Activated T-cell treated with anti-CD3 and anti-CD28 coated beads, Interleukin-2, amount 50 U/mL, for 72 hours (primary cell): ENCODE measurements around the gene TNFAIP2. TPM values are rescaled to one million over a fixed set of nuclear protein-coding genes. Genes with fewer than 3 reads are reported as not detected.
A peak's percentile ranks its signal among the peaks of the same experiment; 100 is the strongest.

ENCODE experiments used
- ATAC-seq, 2 donors: fragments of 150-1000 bp; cut with Tn5 transposase; replicated peaks in 1 of 2; 2 replicates each; pipeline ENCODE4 v1.10.0; 2021; ENCODE audit warnings: moderate library complexity in 2 of 2, mild to moderate bottlenecking in 1 of 2
- DNase-seq, 2 donors: peaks; one replicate each; pipeline ENCODE4 v3.0.0; 2021 to 2022; ENCODE audit warnings: mixed read lengths in 1 of 2
- H3K27ac Mint-ChIP-seq: one replicate; pipeline ENCODE4 v1.8.0; 2022; ENCODE audit warnings: mild to moderate bottlenecking, moderate library complexity, mixed read lengths
- H3K27me3 Mint-ChIP-seq: one replicate; pipeline ENCODE4 v1.8.0; 2022; ENCODE audit warnings: low read depth, mixed read lengths
- H3K36me3 Mint-ChIP-seq, 2 donors: one replicate each; pipeline ENCODE4 v1.8.0; 2022; ENCODE audit warnings: mixed read lengths in 2 of 2, mild to moderate bottlenecking in 1 of 2; ENCODE audit not compliant: insufficient read depth in 2 of 2
- H3K4me1 Mint-ChIP-seq: one replicate; pipeline ENCODE4 v1.8.0; 2022; ENCODE audit warnings: low read depth, mixed read lengths
- H3K4me3 Mint-ChIP-seq, 2 donors: one replicate each; pipeline ENCODE4 v1.8.0; 2022; ENCODE audit warnings: mild to moderate bottlenecking in 2 of 2, mixed read lengths in 2 of 2, moderate library complexity in 2 of 2
- H3K9me3 Mint-ChIP-seq, 2 donors: one replicate each; pipeline ENCODE4 v1.8.0; 2022; ENCODE audit warnings: mixed read lengths in 2 of 2
- total RNA-seq, 2 donors: library from RNA; stranded (reverse); gene quantifications; one replicate each; pipeline ENCODE4 v1.2.3, GENCODE V29; 2022

Gene TNFAIP2
- total RNA-seq, 2 donors from 2014 or later = 8.8 to 12.2 TPM

DNA sequence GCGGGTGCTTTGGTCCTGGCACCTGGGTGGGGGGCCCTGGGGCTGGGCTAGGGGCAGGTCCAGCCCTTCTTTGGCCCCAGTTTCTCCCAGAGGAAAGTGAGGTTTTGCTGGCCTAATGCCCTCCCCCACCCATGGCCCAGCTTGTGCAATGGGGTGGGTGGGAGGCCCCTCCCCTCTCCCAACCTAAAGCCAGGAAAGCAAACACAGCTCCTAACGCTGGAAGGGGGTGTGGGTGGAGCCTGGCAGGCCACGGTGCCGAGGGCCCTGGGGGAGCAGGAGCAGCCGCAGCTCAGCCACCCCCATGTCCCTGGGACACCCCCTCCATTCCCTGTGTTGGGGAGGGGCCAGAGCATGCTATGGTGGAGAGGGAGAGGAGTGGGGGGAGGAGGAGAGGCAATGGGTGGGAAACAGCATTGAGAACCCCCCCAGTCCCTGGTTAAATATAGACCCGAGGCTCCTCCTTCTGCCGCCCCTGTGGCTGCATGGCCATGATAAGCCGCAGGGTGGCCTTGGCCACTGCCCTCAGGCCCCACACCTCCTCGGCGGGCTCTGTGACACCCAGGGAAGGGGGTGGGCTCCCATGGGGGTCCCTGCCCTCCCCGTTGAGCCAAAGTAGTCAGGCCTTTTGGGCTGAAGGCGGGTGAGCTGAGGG is 24.1 kb upstream of the TNFAIP2 start:
- no peak overlapping the region for H3K27ac Mint-ChIP-seq
- H3K4me3 Mint-ChIP-seq = no peak overlapping the region
- DNase-seq (no peak), ATAC-seq (no peak)
- no peaks in the 10 kb centered on the region for H3K9me3 Mint-ChIP-seq
- H3K4me1 Mint-ChIP-seq = no peaks in the 10 kb centered on the region
- no peaks in the 10 kb centered on the region for H3K36me3 Mint-ChIP-seq
- peaks cover 23% of the 10 kb centered on the region for H3K27me3 Mint-ChIP-seq

DNA sequence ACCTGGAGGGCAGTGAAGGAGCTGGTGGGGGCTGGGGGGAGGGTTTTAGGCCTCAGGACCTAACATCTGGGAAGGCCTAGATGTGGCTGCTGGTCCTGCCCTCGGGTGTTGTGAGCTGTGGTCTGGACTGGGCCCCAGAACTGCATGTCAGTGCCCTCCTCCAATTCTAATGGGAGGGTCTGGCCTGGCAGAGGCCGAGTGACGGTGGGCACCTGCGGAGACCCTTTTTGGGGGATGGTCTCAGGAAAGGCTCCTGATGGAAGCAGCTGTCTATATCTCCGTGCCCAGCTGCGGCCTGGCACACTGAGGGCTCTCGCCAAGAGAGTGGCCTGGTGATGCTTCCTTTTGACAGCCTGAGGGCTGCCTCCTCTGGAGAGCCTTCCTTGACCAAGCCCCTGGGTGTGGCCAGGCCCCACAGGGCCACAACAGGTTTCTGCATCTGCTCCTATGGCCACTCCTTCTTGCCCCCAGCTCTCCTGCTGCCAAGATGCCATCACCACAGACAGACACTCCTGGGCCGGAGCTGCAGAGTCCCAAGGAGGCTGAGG is 23.5 kb upstream of the TNFAIP2 start:
- H3K36me3 Mint-ChIP-seq = no peaks in the 10 kb centered on the region
- no peak for ATAC-seq
- no peak overlapping the region for H3K27ac Mint-ChIP-seq
- no peak for DNase-seq
- H3K27me3 Mint-ChIP-seq = peaks cover 24% of the 10 kb centered on the region
- no peaks in the 10 kb centered on the region for H3K9me3 Mint-ChIP-seq
- no peak overlapping the region for H3K4me3 Mint-ChIP-seq
- peaks cover 2% of the 10 kb centered on the region for H3K4me1 Mint-ChIP-seq

DNA sequence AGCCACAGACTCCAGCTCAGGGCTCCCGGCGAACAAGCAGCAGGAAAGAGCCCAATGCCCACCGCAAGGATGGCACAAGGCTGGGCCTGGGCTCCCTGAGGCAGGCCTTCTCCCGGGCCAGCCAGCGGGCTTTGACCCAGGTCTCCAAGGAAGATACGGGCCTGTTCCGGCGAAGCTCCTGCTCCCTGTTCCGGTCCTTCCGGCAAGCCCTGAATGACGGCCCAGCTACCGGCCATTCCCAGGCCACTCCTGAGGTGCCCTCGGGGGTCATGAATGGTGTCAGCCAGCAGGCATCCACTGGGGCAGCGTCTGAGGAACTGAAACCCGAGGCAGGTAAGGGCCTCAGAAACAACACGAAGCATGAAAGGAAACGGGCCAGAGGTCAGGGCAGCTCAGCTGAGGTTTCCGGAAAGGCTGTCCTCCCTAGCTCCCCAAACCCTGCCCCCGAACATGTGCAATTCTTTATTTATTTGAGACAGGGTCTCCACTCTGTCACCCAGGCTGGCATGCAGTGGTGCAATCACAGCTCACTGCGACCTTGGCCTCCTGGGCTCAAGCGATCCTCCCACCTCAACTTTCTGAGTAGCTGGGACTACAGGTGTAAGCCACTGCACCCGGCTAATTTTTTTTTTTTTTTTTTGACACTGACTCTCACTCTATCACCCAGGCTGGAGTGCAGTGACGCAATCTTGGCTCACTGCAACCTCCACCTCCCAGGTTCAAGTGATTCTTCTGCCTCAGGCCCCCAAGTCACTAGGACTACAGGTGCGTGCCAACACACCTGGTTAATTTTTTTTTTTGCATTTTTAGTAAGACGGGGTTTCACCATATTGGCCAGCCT is 22.8 kb upstream of the TNFAIP2 start:
- no peak overlapping the region for H3K27ac Mint-ChIP-seq
- no peak for ATAC-seq

DNA sequence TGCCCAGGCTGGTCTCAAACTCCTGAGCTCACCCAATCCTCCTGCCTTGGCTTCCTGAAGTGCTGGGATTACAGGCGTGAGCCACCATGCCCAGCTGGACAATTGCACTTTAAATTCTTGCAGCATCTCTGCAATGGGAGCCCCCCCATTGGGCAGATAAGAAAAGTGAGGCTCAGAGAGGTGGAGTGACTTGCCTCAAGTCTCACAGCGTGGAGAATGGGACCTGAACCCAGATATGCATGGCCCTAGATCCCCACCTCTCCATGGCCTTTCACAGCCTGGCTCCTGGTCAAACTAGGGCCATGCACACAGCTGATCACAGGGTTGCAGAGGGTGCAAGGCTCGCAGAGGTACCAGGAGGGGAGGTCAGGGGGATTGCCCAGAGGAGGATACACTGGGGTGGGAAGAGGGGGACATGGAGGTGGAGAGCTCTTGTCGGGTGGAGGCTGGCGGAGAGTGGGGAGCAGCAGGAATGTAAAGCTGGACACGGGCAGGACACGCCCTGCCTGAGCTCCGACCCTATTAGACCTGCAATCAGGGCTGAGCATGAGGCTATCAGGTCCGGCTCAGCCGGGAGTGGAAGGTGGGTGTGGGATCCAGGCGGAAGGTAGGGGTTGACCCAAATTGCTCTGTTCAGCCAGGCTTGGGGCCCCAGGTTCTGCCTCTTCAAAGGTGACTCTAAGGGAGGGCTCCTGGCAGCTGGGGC is 21.9 kb upstream of the TNFAIP2 start:
- H3K27ac Mint-ChIP-seq = no peak overlapping the region
- ATAC-seq = no peak

More for the DNA sequence above, 22.8 kb upstream of the TNFAIP2 start:
- H3K4me3 Mint-ChIP-seq = no peak overlapping the region
- DNase-seq = no peak
- no peaks in the 10 kb centered on the region for H3K9me3 Mint-ChIP-seq
- H3K4me1 Mint-ChIP-seq = peaks cover 9% of the 10 kb centered on the region
- H3K36me3 Mint-ChIP-seq = no peaks in the 10 kb centered on the region
- H3K27me3 Mint-ChIP-seq = peaks cover 31% of the 10 kb centered on the region

DNA sequence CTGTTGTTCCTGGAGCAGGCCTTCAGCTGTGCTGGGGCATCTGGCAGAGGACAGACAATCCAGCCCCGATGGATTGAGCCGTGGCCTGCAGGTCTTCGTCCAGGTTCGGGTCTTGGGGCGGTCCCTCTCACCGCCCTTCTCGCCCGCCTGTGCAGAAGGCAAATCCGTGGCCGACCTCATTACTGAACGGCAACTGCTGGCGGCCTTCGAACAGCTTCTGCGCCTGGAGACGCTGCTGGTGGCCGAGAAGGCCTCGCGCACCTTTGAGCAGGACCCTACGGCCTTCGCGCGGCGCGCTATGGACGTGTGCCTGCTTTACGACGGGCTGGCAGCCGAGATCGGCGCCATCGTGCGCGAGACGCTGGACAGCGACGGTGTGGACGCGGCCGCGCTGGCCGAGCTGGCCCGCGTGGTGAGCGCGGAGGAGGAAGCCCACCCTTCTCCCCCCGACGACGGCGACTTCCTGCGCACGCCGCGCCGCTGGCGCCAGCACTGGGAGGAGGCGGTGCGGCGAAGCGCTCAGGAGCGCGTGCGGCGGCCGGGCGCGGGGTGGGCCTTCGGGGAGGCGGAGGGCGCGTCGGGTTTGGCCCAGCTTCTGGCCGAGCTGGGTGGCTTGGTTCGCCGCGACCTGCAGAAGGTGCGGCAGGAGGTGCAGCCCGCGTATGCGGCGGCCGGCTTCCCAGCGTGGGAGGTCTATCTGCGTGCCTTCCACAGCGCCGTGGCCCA is 21.1 kb upstream of the TNFAIP2 start:
- Mint-ChIP-seq H3K4me3 (no peak overlapping the region), H3K27me3 (peaks cover 36% of the 10 kb centered on the region), H3K36me3 (no peaks in the 10 kb centered on the region)

More for the DNA sequence above, 21.9 kb upstream of the TNFAIP2 start:
- H3K9me3 Mint-ChIP-seq = no peaks in the 10 kb centered on the region
- peaks cover 11% of the 10 kb centered on the region for H3K4me1 Mint-ChIP-seq
- DNase-seq = no peak
- no peak overlapping the region for H3K4me3 Mint-ChIP-seq
- H3K36me3 Mint-ChIP-seq = no peaks in the 10 kb centered on the region
- H3K27me3 Mint-ChIP-seq = peaks cover 36% of the 10 kb centered on the region

DNA sequence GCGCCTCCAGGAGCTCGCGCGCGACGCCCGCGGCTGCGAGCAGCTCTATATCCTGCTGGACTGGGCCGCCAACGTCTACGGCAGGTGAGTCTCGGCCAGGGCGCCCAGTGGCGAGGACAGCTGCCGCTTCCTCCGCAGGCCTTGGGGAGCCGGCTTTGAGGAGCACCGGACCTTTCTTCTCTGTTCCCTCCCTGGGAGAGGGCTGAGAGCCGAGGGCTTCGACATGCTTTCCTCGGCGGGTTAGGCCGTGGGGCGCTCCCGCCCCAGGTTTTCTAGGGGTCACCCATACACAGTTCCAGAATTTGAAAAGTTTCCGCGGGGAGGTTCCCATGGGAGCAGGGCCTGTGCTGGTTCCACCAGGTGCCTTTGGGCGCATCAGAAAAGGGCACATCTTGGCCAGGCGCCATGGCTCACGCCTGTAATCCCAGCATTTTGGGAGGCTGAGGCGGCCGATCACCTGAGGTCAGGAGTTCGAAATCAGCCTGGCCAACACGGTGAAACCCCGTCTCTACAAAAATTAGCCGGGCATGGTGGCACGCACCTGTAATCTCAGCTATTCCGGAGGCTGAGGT is 20.5 kb upstream of the TNFAIP2 start:
- ATAC-seq = no peak
- DNase-seq = no peak
- peaks cover 36% of the 10 kb centered on the region for H3K27me3 Mint-ChIP-seq
- H3K36me3 Mint-ChIP-seq = no peaks in the 10 kb centered on the region
- no peak overlapping the region for H3K4me3 Mint-ChIP-seq
- no peak overlapping the region for H3K27ac Mint-ChIP-seq
- H3K9me3 Mint-ChIP-seq = no peaks in the 10 kb centered on the region
- peaks cover 11% of the 10 kb centered on the region for H3K4me1 Mint-ChIP-seq

More for the DNA sequence above, 21.1 kb upstream of the TNFAIP2 start:
- peaks cover 11% of the 10 kb centered on the region for H3K4me1 Mint-ChIP-seq
- ATAC-seq (no peak), DNase-seq (no peak)
- H3K27ac Mint-ChIP-seq = no peak overlapping the region
- no peaks in the 10 kb centered on the region for H3K9me3 Mint-ChIP-seq

DNA sequence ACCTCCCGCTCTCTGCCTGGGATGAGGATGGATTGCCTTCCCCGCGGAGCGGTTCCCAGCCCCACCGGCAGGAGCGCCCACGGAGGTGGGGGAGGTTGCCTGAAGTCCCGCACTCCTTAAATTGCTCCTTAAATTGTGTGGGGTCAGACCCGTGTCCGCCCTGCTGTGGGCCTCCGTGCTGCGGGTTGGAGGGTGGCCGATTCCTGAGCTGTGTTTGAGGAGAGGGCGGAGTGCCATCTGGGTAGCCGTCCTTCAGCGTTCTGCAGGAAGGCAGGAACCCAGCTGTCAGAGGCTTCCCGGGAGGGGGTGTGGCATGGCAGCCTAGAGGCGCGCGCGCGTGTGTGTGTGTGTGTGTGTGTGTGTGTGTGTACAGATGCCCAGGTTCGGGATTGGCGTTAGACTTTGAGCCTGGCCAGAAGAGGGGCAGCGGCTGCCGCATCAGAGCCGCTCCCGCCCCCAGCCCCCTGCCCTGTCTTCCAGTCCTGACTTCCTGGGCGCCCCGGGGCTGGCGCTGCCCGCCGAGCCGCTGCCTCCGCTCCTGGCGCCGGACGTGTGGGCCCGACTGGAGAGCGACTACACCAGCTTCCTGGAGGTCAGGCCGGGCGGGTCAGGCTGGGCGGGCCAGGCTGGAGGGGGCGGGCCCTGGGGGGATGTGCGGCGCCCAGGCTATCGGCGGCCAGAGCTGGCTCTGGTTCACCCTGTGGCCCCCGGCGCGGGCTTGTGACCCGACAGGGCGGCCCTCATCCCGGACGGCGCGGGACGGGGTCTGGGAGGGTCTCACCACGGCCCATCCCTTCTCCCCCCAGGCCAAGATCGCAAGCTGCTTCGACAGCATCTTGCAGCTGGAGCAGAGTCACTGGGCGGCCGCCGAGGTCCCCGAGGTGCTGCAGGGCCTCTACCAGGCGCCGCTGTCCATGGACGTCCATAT is 19.5 kb upstream of the TNFAIP2 start:
- H3K36me3 Mint-ChIP-seq = no peaks in the 10 kb centered on the region
- no peak for DNase-seq
- no peak for ATAC-seq
- no peak overlapping the region for H3K27ac Mint-ChIP-seq
- no peaks in the 10 kb centered on the region for H3K9me3 Mint-ChIP-seq
- H3K4me1 Mint-ChIP-seq = peaks cover 13% of the 10 kb centered on the region
- peak overlapping the region in 1 of 2 donors; percentile 47 for H3K4me3 Mint-ChIP-seq
- H3K27me3 Mint-ChIP-seq = peaks cover 36% of the 10 kb centered on the region

DNA sequence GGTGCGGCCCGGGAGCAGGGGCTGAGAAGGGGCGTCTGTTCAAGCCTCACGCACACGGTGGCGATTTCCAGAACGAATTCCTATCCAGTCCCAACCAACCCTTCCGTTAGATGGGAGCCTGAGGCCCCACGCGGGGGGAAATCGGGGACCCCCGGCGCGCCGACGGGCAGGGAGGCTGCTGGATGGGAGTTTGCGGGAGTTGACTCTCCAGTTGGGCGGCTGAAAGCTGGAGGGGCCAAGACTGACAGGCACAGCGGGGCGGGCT is 18.9 kb upstream of the TNFAIP2 start:
- no peak overlapping the region for H3K4me3 Mint-ChIP-seq
- H3K4me1 Mint-ChIP-seq = peaks cover 15% of the 10 kb centered on the region
- no peaks in the 10 kb centered on the region for H3K36me3 Mint-ChIP-seq
- DNase-seq = no peak
- H3K9me3 Mint-ChIP-seq = no peaks in the 10 kb centered on the region
- peaks cover 36% of the 10 kb centered on the region for H3K27me3 Mint-ChIP-seq
- H3K27ac Mint-ChIP-seq = no peak overlapping the region
- ATAC-seq = no peak

DNA sequence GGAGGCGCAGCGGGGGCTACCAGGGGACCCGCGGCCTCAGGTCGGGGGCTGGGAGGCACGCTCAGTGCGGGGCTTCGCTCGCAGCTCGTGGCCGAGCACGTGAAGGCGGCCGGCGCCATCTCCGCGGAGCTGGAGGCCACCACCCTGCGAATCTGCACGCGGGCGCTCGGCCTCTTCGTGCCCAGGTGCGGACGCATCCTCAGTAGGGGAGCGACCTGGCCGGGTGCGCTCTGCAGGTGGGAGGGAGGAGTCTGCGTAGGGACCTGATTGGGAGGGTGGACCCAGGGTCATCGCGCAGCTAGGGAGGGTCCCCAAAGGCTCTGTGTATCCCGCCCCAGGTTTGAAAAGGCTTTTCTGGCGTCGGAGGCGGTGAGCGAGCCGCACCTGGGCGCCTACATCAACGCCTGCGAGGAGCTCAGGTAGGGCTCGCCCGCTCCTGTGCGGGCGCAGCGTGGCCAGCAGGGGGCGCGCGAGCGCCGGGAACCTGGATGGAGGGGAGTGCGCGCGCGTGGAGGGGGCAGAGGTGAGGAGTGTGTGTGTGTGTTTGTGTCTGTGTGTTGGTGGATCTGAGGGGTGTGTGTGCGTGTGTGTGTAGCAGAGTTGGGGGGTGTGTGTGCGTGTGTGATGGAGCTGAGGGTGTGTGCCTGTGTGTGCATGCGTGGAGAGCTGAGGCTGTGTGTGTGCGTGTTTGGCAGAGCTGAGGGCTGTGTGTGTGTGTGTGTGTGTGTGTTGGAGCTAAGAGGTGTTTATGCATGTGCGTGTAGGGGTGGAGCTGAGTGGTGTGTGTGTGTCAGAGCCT is 18.4 kb upstream of the TNFAIP2 start:
- Mint-ChIP-seq H3K27me3 (peaks cover 36% of the 10 kb centered on the region), H3K4me3 (peak overlapping the region in 1 of 2 donors; percentile 28), H3K36me3 (no peaks in the 10 kb centered on the region), H3K4me1 (peaks cover 15% of the 10 kb centered on the region), H3K9me3 (no peaks in the 10 kb centered on the region), H3K27ac (no peak overlapping the region)
- peak; percentile 76 to 86 for DNase-seq
- peak; percentile 82 to 83 for ATAC-seq

DNA sequence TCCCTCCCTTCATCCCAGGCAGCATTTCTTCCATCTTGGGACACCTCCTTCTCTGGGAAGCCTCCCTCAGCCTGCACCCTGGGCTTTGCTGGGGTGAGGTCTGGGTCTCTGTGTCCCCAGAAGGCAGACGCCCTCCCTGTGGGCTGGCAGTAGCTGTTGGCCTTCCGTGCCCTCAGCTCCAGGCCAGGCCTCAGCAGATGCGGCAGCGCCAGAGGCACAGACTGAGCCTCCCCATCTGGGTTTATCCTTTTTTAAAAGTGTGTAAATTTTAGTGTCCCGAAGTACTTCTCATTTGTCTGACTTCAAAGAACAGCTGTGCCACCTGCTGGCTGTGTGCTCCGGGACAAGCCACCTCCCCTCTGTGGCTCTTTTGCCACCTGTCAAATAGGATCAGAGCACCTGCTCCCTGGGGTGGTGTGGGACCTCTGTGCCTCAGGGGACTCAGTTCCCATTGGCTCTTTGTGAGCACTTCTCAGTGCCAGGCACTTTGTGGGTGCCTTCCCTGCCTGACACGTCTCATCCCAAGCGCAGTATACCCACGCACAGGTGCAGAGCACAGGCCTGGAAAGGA is 17.6 kb upstream of the TNFAIP2 start:
- H3K9me3 Mint-ChIP-seq = no peaks in the 10 kb centered on the region
- ATAC-seq = peak in 1 of 2 donors; percentile 30
- DNase-seq = peak; percentile 31 to 33
- no peak overlapping the region for H3K4me3 Mint-ChIP-seq
- no peaks in the 10 kb centered on the region for H3K36me3 Mint-ChIP-seq
- H3K27ac Mint-ChIP-seq = no peak overlapping the region
- peaks cover 15% of the 10 kb centered on the region for H3K4me1 Mint-ChIP-seq
- peaks cover 36% of the 10 kb centered on the region for H3K27me3 Mint-ChIP-seq

DNA sequence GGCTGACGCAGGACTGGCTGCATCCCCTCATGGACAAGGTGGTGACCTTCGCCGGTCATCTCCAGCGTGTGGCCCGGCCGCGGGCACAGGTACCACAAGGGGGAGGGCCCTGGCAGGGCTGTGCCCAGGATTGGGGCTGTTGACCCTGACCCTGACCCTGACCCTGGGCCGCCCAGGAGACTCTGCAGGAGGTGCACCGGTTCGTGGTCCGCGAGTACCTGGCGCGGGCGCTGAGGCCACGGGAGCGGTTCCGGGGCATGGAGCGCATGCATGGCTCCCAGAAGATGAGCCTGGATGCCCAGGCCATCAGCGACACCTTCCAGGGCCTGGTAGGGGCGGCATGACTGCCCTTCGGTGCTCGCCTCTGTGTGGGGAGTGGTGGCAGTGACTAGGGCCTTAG is 15.8 kb upstream of the TNFAIP2 start:
- Mint-ChIP-seq H3K27me3 (peaks cover 24% of the 10 kb centered on the region), H3K36me3 (no peaks in the 10 kb centered on the region), H3K27ac (no peak overlapping the region), H3K4me3 (no peak overlapping the region), H3K4me1 (peaks cover 15% of the 10 kb centered on the region), H3K9me3 (no peaks in the 10 kb centered on the region)
- no peak for ATAC-seq
- no peak for DNase-seq
